GM18909 (cell line): ENCODE measurements around the gene PKIB.
"Not testable (repeated sequence)": the region's sequence is repeated elsewhere in the genome, so short reads cannot be mapped to it uniquely, and the experiment has no call there.

Experiments
- ATAC-seq: cut with Tn5 transposase; IDR thresholded peaks from one replicate; pipeline ENCODE4 v1.9.1; 2021; ENCODE audit warnings: mild to moderate bottlenecking; ENCODE audit not compliant: unreplicated experiment, poor library complexity

PKIB gene

GRCh38 chr6:122609881-122610689 is at the start of gene PKIB:
PKIB (plus strand) TSS chr6:122610405; CDS start chr6:122717795, 107,390 bp downstream.
- ATAC-seq: peak; percentile 95

- ATAC-seq: no peak
These were observed 46.7 kb upstream of the PKIB start for GRCh38 chr6:122563364-122564052.

- ATAC-seq: no peak
These were observed 46.0 kb upstream of the PKIB start for GRCh38 chr6:122564230-122564629.

- ATAC-seq: no peak
These were observed 44.5 kb upstream of the PKIB start for GRCh38 chr6:122565708-122566107.

GRCh38 chr6:122567034-122567433 is 43.2 kb upstream of the PKIB start:
- no peak for ATAC-seq

- ATAC-seq: no peak
These were observed 41.9 kb upstream of the PKIB start for GRCh38 chr6:122568350-122568749.

- no peak for ATAC-seq
These were observed 41.4 kb upstream of the PKIB start for GRCh38 chr6:122568797-122569221.

- ATAC-seq: no peak
These were observed 40.9 kb upstream of the PKIB start for GRCh38 chr6:122569230-122569771.

- ATAC-seq: no peak
These were observed 38.3 kb upstream of the PKIB start for GRCh38 chr6:122571888-122572287.

- no peak for ATAC-seq
These were observed 33.3 kb upstream of the PKIB start for GRCh38 chr6:122576888-122577287.

GRCh38 chr6:122578961-122579360 is 31.2 kb upstream of the PKIB start:
- ATAC-seq: no peak

- ATAC-seq: no peak
These were observed 29.5 kb upstream of the PKIB start for GRCh38 chr6:122580737-122581136.

- no peak for ATAC-seq
These were observed 21.1 kb upstream of the PKIB start for GRCh38 chr6:122589115-122589514.

GRCh38 chr6:122598295-122598694 is 11.9 kb upstream of the PKIB start:
- ATAC-seq: not testable (repeated sequence)

GRCh38 chr6:122604676-122605075 is 5.5 kb upstream of the PKIB start:
- ATAC-seq: no peak

- ATAC-seq: peak; percentile 39
These were observed 668 bp downstream of the PKIB start for GRCh38 chr6:122610690-122611455.

- ATAC-seq: no peak
These were observed 2.6 kb downstream of the PKIB start for GRCh38 chr6:122612838-122613237.

- no peak for ATAC-seq
These were observed 4.1 kb downstream of the PKIB start for GRCh38 chr6:122614303-122614702.

- ATAC-seq: no peak
These were observed 5.2 kb downstream of the PKIB start for GRCh38 chr6:122615409-122615808.

- ATAC-seq: no peak
These were observed 6.7 kb downstream of the PKIB start for GRCh38 chr6:122616877-122617276.

- ATAC-seq: no peak
These were observed 9.1 kb downstream of the PKIB start for GRCh38 chr6:122619309-122619708.
